IMR-90 (cell line): ENCODE measurements around the gene RIMS3. TPM values are rescaled to one million over a fixed set of nuclear protein-coding genes. Genes with fewer than 3 reads are reported as not detected.

Experiments
- ATAC-seq: fragments of 200-7000 bp; cut with Tn5 transposase; 2 replicates; pipeline ENCODE4 v1.9.1; 2020; ENCODE audit warnings: low read depth, mild to moderate bottlenecking, moderate library complexity
- BruUV-seq: library from RNA; stranded (reverse); fragments of 400-500 nt; replicated peaks from 2 replicates; lab custom pipeline; 2021; lab: Mats Ljungman, UMichigan
- CTCF ChIA-PET: fragments of 300-600 bp; formaldehyde crosslinking; extraction: SDS; loops from one replicate; lab custom pipeline; 2021; ENCODE audit warnings: antibody characterized with exemption; lab: Yijun Ruan, JAX
- POLR2A ChIA-PET: fragments of 300-600 bp; sonication (Branson Sonifier 250); formaldehyde crosslinking; loops from one replicate; lab custom pipeline; 2022; ENCODE audit warnings: antibody characterized with exemption; ENCODE audit not compliant: unreplicated experiment; lab: Charles Lee
- DNase-seq: peaks from one replicate; pipeline ENCODE4 v3.0.0; 2013
- H2AFZ ChIP-seq: replicated peaks from 2 replicates; pipeline ENCODE3; 2013; ENCODE audit warnings: low read length, mild to moderate bottlenecking; ENCODE audit not compliant: poor library complexity
- H2AK5ac ChIP-seq: 2 replicates; pipeline ENCODE4 v1.6.1; 2013; ENCODE audit warnings: low read depth, low read length, inconsistent platforms
- H2AK9ac ChIP-seq: replicated peaks from 2 replicates; pipeline ENCODE3; 2013; ENCODE audit warnings: mild to moderate bottlenecking, low read depth, low read length, moderate library complexity; ENCODE audit not compliant: poor library complexity
- H2BK120ac ChIP-seq: 2 replicates; pipeline ENCODE4 v1.6.1; 2013; ENCODE audit warnings: low read depth, low read length, inconsistent platforms
- H2BK15ac ChIP-seq: 3 replicates; pipeline ENCODE4 v1.6.1; 2013; ENCODE audit warnings: low read depth, low read length, inconsistent platforms
- H2BK20ac ChIP-seq: 2 replicates; pipeline ENCODE4 v1.6.1; 2013; ENCODE audit warnings: low read depth, mild to moderate bottlenecking, inconsistent platforms, low read length, moderate library complexity
- H2BK5ac ChIP-seq: 2 replicates; pipeline ENCODE4 v1.6.1; 2013; ENCODE audit warnings: mild to moderate bottlenecking, low read depth, low read length, inconsistent platforms; ENCODE audit not compliant: poor library complexity, severe bottlenecking
- H3K14ac ChIP-seq: replicated peaks from 2 replicates; pipeline ENCODE4 v1.6.1; 2013; ENCODE audit warnings: low read depth, low read length, inconsistent platforms
- H3K18ac ChIP-seq: 2 replicates; pipeline ENCODE4 v1.6.1; 2013; ENCODE audit warnings: low read depth, low read length, control low read depth
- H3K23ac ChIP-seq: 2 replicates; pipeline ENCODE4 v1.6.1; 2013; ENCODE audit warnings: low read depth, low read length, inconsistent platforms
- H3K27ac ChIP-seq: 2 replicates; pipeline ENCODE4 v1.5.1; 2013; ENCODE audit warnings: mild to moderate bottlenecking, control low read depth, low read length; ENCODE audit not compliant: insufficient read depth
- H3K27me3 ChIP-seq: 2 replicates; pipeline ENCODE4 v1.6.1; 2013; ENCODE audit warnings: low read length; ENCODE audit not compliant: control insufficient read depth, insufficient read depth
- H3K36me3 ChIP-seq: 2 replicates; pipeline ENCODE4 v1.6.1; 2013; ENCODE audit warnings: low read length, mixed read lengths; ENCODE audit not compliant: control insufficient read depth, insufficient read depth
- H3K4ac ChIP-seq: 2 replicates; pipeline ENCODE4 v1.6.1; 2013; ENCODE audit warnings: low read depth, low read length, inconsistent platforms
- H3K4me1 ChIP-seq: 2 replicates; pipeline ENCODE4 v1.6.1; 2013; ENCODE audit warnings: low read length, mixed read lengths; ENCODE audit not compliant: control insufficient read depth, insufficient read depth
- H3K4me2 ChIP-seq: 2 replicates; pipeline ENCODE4 v1.6.1; 2013; ENCODE audit warnings: low read depth, mild to moderate bottlenecking, control low read depth, low read length, moderate library complexity
- H3K4me3 ChIP-seq: 2 replicates; pipeline ENCODE4 v1.5.1; 2013; ENCODE audit warnings: low read depth, mild to moderate bottlenecking, control low read depth, low read length, moderate library complexity; ENCODE audit not compliant: insufficient read depth
- H3K56ac ChIP-seq: 2 replicates; pipeline ENCODE4 v1.6.1; 2013; ENCODE audit warnings: low read length, inconsistent platforms; ENCODE audit not compliant: insufficient read depth; ENCODE audit errors: extremely low read depth
- H3K79me1 ChIP-seq, 2 experiments: 2 replicates each; pipeline ENCODE4 v1.6.1; 2013; ENCODE audit warnings: low read length in 2 of 2, inconsistent platforms in 1 of 2, low read depth in 1 of 2
- H3K9ac ChIP-seq: 2 replicates; pipeline ENCODE4 v1.6.1; 2013; ENCODE audit warnings: low read depth, low read length, control low read depth
- H3K9me1 ChIP-seq: 2 replicates; pipeline ENCODE4 v1.6.1; 2013; ENCODE audit warnings: low read length, inconsistent platforms; ENCODE audit not compliant: insufficient read depth
- H3K9me3 ChIP-seq: 2 replicates; pipeline ENCODE4 v1.6.1; 2013; ENCODE audit warnings: low read length; ENCODE audit not compliant: control insufficient read depth, insufficient read depth
- H4K20me1 ChIP-seq: 2 replicates; pipeline ENCODE4 v1.6.1; 2013; ENCODE audit warnings: low read length, inconsistent platforms; ENCODE audit not compliant: insufficient read depth
- H4K5ac ChIP-seq: 2 replicates; pipeline ENCODE4 v1.6.1; 2013; ENCODE audit warnings: mild to moderate bottlenecking, low read depth, low read length, control low read depth
- H4K8ac ChIP-seq, 2 experiments: 2 replicates each; pipeline ENCODE4 v1.6.1; 2013; ENCODE audit warnings: low read depth in 2 of 2, low read length in 2 of 2, control low read depth in 1 of 2, inconsistent platforms in 1 of 2
- H4K91ac ChIP-seq: 2 replicates; pipeline ENCODE4 v1.6.1; 2013; ENCODE audit warnings: low read depth, low read length, inconsistent platforms; ENCODE audit not compliant: insufficient read depth
- BHLHE40 ChIP-seq: fragments of 150-350 bp; IDR thresholded peaks from 2 replicates; pipeline ENCODE4 v1.6.1; 2016; ENCODE audit warnings: mild to moderate bottlenecking, low read depth, low read length
- CHD1 ChIP-seq: IDR thresholded peaks from 2 replicates; pipeline ENCODE4 v1.6.1; 2012; ENCODE audit warnings: low read depth, low read length, improper control_type of control experiment
- FOS ChIP-seq: fragments of 150-350 bp; IDR thresholded peaks from 2 replicates; pipeline ENCODE4 v1.6.1; 2016; ENCODE audit warnings: low read depth, low read length
- MAFK ChIP-seq: IDR thresholded peaks from 2 replicates; pipeline ENCODE4 v1.6.1; 2012; ENCODE audit warnings: low read depth, low read length, improper control_type of control experiment
- MXI1 ChIP-seq: IDR thresholded peaks from 2 replicates; pipeline ENCODE4 v1.6.1; 2012; ENCODE audit warnings: low read depth, mild to moderate bottlenecking, low read length, moderate library complexity, borderline replicate concordance
- NFE2L2 ChIP-seq: fragments of 150-350 bp; IDR thresholded peaks from 2 replicates; pipeline ENCODE4 v1.6.1; 2016; ENCODE audit warnings: low read depth, mild to moderate bottlenecking, low read length
- RFX5 ChIP-seq: IDR thresholded peaks from 2 replicates; pipeline ENCODE4 v1.8.0; 2012; ENCODE audit warnings: low read depth, mild to moderate bottlenecking, low read length, moderate library complexity
- SMC3 ChIP-seq: fragments of 150-350 bp; IDR thresholded peaks from 2 replicates; pipeline ENCODE4 v1.6.1; 2016; ENCODE audit warnings: low read depth, mild to moderate bottlenecking, antibody characterized with exemption, low read length, moderate library complexity
- WGBS, 2 experiments: methylation state at CpG; one replicate each; pipeline versions ENCODE4 v1.1.5 to v1.1.7; 2013; ENCODE audit warnings: missing lambda C conversion rate in 2 of 2; ENCODE audit not compliant: insufficient read length in 1 of 2; ENCODE audit errors: extremely low coverage in 2 of 2; 5-methylcytosine and 5-hydroxymethylcytosine counted together
- dilution Hi-C: fragments of 300-500 bp; cut with HindIII; formaldehyde crosslinking; loops from one replicate; pipeline ENCODE4 v1.14.3; 2018; ENCODE audit warnings: low sequenced_read_pairs; ENCODE audit not compliant: unreplicated experiment
- in situ Hi-C: fragments of 300-500 bp; cut with MboI; formaldehyde crosslinking; loops from 3 replicates; pipeline ENCODE4 v1.14.3; 2019; ENCODE audit warnings: low sequenced_read_pairs, inconsistent platforms, mixed read lengths
- intact Hi-C: fragments of 100-400 bp; cut with micrococcal nuclease; formaldehyde crosslinking; loops from 2 replicates; pipeline ENCODE4 v1.10.0; 2022
- polyA plus RNA-seq, 3 experiments: library from polyadenylated mRNA; depleted of rRNA; stranded (reverse); fragments of >200 nt; gene quantifications; 2 replicates each; pipeline ENCODE4 v1.2.3, GENCODE V29; 2012; ENCODE audit warnings: low replicate concordance in 1 of 3
- total RNA-seq: library from RNA; depleted of rRNA; stranded (reverse); fragments of >200 nt; gene quantifications from 2 replicates; pipeline ENCODE4 v1.2.3, GENCODE V29; 2012
- TF ChIP-seq, protein P1 (sequence below): conservative IDR thresholded peaks from 2 replicates; pipeline ENCODE4 v1.5.1; 2012; ENCODE audit warnings: mild to moderate bottlenecking, low read depth, low read length, improper control_type of control experiment
- TF ChIP-seq, protein P2 (sequence below): fragments of 150-350 bp; IDR thresholded peaks from 2 replicates; pipeline ENCODE4 v1.6.1; 2017; ENCODE audit warnings: mild to moderate bottlenecking, antibody characterized with exemption, low read length, low read depth
- TF ChIP-seq, protein P3 (sequence below): fragments of 150-350 bp; IDR thresholded peaks from 2 replicates; pipeline ENCODE4 v1.6.1; 2016; ENCODE audit warnings: low read depth, mild to moderate bottlenecking, low read length, moderate library complexity, borderline replicate concordance

Gene RIMS3
- total and polyA plus RNA-seq, 2 of the 4 experiments (the other 2 are of a cell fraction): 0.10 to 0.36 TPM

DNA sequence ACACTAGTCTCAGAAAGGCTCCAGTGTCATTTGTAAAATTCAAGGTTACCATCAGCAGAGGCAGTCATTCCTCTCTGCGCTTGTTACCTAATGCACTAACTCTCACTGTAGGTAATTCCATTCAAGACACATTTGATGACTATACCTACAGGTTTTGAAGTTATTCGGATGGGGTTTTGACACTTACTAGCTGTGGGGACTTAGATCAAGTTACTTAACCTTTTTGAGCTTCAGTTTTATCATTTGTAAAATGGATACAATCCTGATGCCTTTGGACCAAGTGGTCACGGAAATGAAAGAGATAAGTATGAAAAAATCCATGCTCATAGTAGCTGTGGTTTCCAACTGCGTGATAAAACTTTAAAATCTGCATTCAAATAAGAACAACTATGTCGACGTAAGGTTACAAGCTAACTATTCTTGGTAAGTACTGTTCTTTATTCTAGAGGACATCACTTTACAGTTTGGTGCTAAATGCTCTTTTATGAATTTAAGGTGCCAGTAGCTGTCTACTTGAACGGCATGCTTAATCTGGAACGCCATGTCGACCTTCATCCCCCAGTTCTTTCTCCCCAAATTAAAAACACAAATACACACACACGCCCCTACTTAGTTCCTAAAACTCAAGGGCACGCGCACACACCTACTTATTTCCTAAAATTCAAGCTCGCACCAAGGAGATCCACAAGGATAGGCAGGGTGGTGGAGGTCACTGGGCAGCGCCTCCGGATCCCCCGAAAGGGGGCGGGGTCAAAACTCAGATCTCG is 25.5 kb upstream of the RIMS3 start:
- in situ Hi-C loops (no loop called here), dilution Hi-C loops (no loop called here), intact Hi-C loops (no loop called here)
- peak overlapping the region; percentile 79 for H3K4ac ChIP-seq
- peak overlapping the region; percentile 70 for H3K4me3 ChIP-seq
- H4K5ac ChIP-seq: peak overlapping the region; percentile 24; the same call in 1 of the 2 replicates
- H2BK120ac ChIP-seq: no peak overlapping the region
- peak overlapping the region; percentile 20; the same call in 1 of the 2 replicates for H3K27ac ChIP-seq
- H3K18ac ChIP-seq: peak overlapping the region; percentile 53; the same call in 1 of the 2 replicates
- peaks cover 35 to 48% of the 10 kb centered on the region in 2 experiments for H3K79me1 ChIP-seq
- H3K9me3 ChIP-seq: no peaks in the 10 kb centered on the region
- H3K9me1 ChIP-seq: no peaks in the 10 kb centered on the region; the same call in 1 of the 2 replicates
- H2BK20ac ChIP-seq: no peak overlapping the region
- H3K14ac ChIP-seq: peak overlapping the region; percentile 90; the same call in 1 of the 2 replicates
- DNase-seq: no peak
- no peak overlapping the region for H2BK5ac ChIP-seq
- 0 out of 2 replicates have a peak overlapping the region, but pooled peaks have one; percentile 34 for H4K91ac ChIP-seq
- H3K36me3 ChIP-seq: no peaks in the 10 kb centered on the region
- H2AFZ ChIP-seq: peak overlapping the region; percentile 99
- no peaks in the 10 kb centered on the region for H3K4me1 ChIP-seq
- no peaks in the 10 kb centered on the region for H3K27me3 ChIP-seq
- ChIA-PET CTCF (no interaction called here), POLR2A (no interaction called here)
- no peak for ATAC-seq
- BruUV-seq: TSS peak; percentile 76
- peak overlapping the region; percentile 98 for H2AK9ac ChIP-seq
- 0% methylated on average over 3 of the region's 18 CpGs; no CpG with 5 or more reads in 1 of the 2 experiments for WGBS, 2 experiments
- no peak overlapping the region for H2BK15ac ChIP-seq
- H2AK5ac ChIP-seq: peak overlapping the region; percentile 57
- peak overlapping the region; percentile 76 for H3K23ac ChIP-seq
- TF ChIP-seq, protein P1, sequence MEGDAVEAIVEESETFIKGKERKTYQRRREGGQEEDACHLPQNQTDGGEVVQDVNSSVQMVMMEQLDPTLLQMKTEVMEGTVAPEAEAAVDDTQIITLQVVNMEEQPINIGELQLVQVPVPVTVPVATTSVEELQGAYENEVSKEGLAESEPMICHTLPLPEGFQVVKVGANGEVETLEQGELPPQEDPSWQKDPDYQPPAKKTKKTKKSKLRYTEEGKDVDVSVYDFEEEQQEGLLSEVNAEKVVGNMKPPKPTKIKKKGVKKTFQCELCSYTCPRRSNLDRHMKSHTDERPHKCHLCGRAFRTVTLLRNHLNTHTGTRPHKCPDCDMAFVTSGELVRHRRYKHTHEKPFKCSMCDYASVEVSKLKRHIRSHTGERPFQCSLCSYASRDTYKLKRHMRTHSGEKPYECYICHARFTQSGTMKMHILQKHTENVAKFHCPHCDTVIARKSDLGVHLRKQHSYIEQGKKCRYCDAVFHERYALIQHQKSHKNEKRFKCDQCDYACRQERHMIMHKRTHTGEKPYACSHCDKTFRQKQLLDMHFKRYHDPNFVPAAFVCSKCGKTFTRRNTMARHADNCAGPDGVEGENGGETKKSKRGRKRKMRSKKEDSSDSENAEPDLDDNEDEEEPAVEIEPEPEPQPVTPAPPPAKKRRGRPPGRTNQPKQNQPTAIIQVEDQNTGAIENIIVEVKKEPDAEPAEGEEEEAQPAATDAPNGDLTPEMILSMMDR: no peak
- TF ChIP-seq RFX5 (no peak), MAFK (no peak), NFE2L2 (no peak), SMC3 (no peak), FOS (no peak), MXI1 (no peak), CHD1 (no peak), BHLHE40 (no peak)
- TF ChIP-seq, protein P2, sequence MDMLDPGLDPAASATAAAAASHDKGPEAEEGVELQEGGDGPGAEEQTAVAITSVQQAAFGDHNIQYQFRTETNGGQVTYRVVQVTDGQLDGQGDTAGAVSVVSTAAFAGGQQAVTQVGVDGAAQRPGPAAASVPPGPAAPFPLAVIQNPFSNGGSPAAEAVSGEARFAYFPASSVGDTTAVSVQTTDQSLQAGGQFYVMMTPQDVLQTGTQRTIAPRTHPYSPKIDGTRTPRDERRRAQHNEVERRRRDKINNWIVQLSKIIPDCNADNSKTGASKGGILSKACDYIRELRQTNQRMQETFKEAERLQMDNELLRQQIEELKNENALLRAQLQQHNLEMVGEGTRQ: no peak
- TF ChIP-seq, protein P3, sequence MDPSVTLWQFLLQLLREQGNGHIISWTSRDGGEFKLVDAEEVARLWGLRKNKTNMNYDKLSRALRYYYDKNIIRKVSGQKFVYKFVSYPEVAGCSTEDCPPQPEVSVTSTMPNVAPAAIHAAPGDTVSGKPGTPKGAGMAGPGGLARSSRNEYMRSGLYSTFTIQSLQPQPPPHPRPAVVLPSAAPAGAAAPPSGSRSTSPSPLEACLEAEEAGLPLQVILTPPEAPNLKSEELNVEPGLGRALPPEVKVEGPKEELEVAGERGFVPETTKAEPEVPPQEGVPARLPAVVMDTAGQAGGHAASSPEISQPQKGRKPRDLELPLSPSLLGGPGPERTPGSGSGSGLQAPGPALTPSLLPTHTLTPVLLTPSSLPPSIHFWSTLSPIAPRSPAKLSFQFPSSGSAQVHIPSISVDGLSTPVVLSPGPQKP: no peak
- peak overlapping the region; percentile 93 for H4K8ac ChIP-seq
- H3K56ac ChIP-seq: peak overlapping the region; percentile 39; the same call in 1 of the 2 replicates
- H3K4me2 ChIP-seq: peak overlapping the region; percentile 81
- peak overlapping the region; percentile 64 for H3K9ac ChIP-seq
- peaks cover 3% of the 10 kb centered on the region; the same call in 1 of the 2 replicates for H4K20me1 ChIP-seq
